B cell (primary cell): ENCODE data around the gene ASB18.

Source experiments
- EZH2 ChIP-seq: IDR thresholded peaks from 2 replicates; pipeline ENCODE4 v1.6.1; 2012; ENCODE audit warnings: borderline replicate concordance, low read depth, mild to moderate bottlenecking, moderate library complexity, low read length; ENCODE audit not compliant: insufficient read depth, poor library complexity, severe bottlenecking
- TF ChIP-seq, protein P1 (sequence below): fragments of 200-600 bp; IDR thresholded peaks from one replicate; pipeline ENCODE4 v1.8.0; 2022; ENCODE audit warnings: antibody characterized with exemption, mild to moderate bottlenecking

DNA sequence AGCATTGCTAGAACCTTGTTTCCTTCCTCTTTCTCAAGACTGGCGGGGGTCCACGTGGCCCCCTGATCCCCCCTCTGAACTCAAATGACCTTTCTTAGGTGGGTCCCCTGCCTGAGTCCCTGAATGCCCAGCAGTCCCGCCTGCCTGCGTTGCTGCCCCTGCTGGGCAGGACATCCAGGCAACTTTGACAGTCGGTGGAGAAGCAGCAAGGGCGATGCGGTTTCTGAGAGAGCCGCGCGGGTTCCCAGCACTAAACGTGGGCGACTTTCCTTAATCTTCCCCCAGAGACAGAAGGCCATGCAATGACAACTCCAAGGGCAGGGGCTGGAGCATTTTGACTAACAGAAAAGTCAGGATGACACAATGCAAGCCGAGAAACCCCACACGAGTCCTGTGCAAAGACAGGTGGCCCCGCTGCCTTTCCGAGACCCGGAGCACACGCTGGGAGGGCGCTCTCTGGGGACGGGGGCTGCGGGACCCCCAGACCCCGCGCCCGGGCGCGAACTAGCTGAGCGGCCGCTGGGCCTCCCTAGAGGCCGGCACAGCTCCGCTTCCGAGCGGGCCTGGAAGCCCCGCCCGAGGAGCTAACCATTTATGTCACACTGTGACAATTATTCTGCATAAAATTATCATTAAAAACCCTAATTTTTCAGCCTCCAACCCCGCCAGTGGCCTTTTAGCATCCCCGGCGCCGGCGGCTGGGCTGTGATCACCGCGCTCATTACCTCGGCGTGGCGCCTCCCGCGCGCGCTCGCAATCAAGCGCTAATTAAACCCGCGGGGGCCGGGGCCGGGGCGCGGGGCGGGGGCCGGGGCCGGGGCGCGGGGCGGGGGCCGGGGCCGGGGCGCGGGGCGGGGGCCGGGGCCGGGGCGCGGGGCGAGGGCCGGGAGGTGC lies 27.4 kb downstream of the ASB18 start:
- TF ChIP-seq, protein P1, sequence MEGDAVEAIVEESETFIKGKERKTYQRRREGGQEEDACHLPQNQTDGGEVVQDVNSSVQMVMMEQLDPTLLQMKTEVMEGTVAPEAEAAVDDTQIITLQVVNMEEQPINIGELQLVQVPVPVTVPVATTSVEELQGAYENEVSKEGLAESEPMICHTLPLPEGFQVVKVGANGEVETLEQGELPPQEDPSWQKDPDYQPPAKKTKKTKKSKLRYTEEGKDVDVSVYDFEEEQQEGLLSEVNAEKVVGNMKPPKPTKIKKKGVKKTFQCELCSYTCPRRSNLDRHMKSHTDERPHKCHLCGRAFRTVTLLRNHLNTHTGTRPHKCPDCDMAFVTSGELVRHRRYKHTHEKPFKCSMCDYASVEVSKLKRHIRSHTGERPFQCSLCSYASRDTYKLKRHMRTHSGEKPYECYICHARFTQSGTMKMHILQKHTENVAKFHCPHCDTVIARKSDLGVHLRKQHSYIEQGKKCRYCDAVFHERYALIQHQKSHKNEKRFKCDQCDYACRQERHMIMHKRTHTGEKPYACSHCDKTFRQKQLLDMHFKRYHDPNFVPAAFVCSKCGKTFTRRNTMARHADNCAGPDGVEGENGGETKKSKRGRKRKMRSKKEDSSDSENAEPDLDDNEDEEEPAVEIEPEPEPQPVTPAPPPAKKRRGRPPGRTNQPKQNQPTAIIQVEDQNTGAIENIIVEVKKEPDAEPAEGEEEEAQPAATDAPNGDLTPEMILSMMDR: no peak
- TF ChIP-seq EZH2: no peak
